Liver (tissue), 9 donors: ENCODE results near the gene C6orf132. TPM values are rescaled to one million over a fixed set of nuclear protein-coding genes. Genes with fewer than 3 reads are reported as not detected.

Source experiments
- DNase-seq: peaks from one replicate; pipeline ENCODE4 v3.0.0-alpha.2; 2017; ENCODE audit warnings: low spot score
- H3K27ac ChIP-seq, 2 donors: one replicate each; pipeline ENCODE4 v1.7.0; 2013; ENCODE audit warnings: inconsistent platforms in 2 of 2, low read length in 2 of 2, control low read depth in 1 of 2, low read depth in 1 of 2, mild to moderate bottlenecking in 1 of 2
- H3K27me3 ChIP-seq, 4 donors: one replicate each; pipeline versions ENCODE4 v1.6.1 to v1.7.0; 2013; ENCODE audit warnings: low read length in 3 of 4, inconsistent platforms in 1 of 4, mild to moderate bottlenecking in 1 of 4, moderate library complexity in 1 of 4; ENCODE audit not compliant: control insufficient read depth in 4 of 4, insufficient read depth in 4 of 4
- H3K36me3 ChIP-seq, 4 donors: one replicate each; pipeline versions ENCODE4 v1.6.1 to v1.7.0; 2013; ENCODE audit warnings: low read length in 3 of 4, mild to moderate bottlenecking in 3 of 4, low read depth in 1 of 4, moderate library complexity in 1 of 4; ENCODE audit not compliant: control insufficient read depth in 4 of 4, insufficient read depth in 3 of 4
- H3K4me1 ChIP-seq, 4 donors: one replicate each; pipeline versions ENCODE4 v1.6.1 to v1.7.0; 2013; ENCODE audit warnings: low read length in 3 of 4, mild to moderate bottlenecking in 3 of 4, moderate library complexity in 1 of 4; ENCODE audit not compliant: control insufficient read depth in 4 of 4, insufficient read depth in 4 of 4
- H3K4me3 ChIP-seq, 3 donors: one replicate each; pipeline versions ENCODE4 v1.6.1 to v1.7.0; 2013; ENCODE audit warnings: low read length in 3 of 3, control low read depth in 1 of 3, low read depth in 1 of 3, mild to moderate bottlenecking in 1 of 3
- H3K9ac ChIP-seq, 2 donors: one replicate each; pipeline ENCODE4 v1.7.0; 2013; ENCODE audit warnings: low read length in 2 of 2, mild to moderate bottlenecking in 2 of 2, moderate library complexity in 2 of 2, control low read depth in 1 of 2, low read depth in 1 of 2
- H3K9me3 ChIP-seq, 4 donors: one replicate each; pipeline versions ENCODE4 v1.6.1 to v1.7.0; 2013; ENCODE audit warnings: low read length in 3 of 4; ENCODE audit not compliant: control insufficient read depth in 4 of 4
- EGR1 ChIP-seq, 2 donors: IDR thresholded peaks; 2 replicates each; pipeline ENCODE4 v1.6.1; 2016 to 2018; ENCODE audit warnings: antibody characterized with exemption in 2 of 2, low read depth in 2 of 2
- FOXA1 ChIP-seq: IDR thresholded peaks from 2 replicates; pipeline ENCODE4 v1.6.1; 2016; ENCODE audit warnings: antibody characterized with exemption
- FOXA2 ChIP-seq: IDR thresholded peaks from 2 replicates; pipeline ENCODE4 v1.6.1; 2016; ENCODE audit warnings: antibody characterized with exemption
- GABPA ChIP-seq, 2 donors: IDR thresholded peaks in 1 of 2; conservative IDR thresholded peaks in 1 of 2; 2 replicates each; pipeline ENCODE4 v1.6.1; 2016; ENCODE audit warnings: antibody characterized with exemption in 2 of 2, mild to moderate bottlenecking in 1 of 2, moderate library complexity in 1 of 2
- HNF4G ChIP-seq: IDR thresholded peaks from 2 replicates; pipeline ENCODE4 v1.6.1; 2016; ENCODE audit warnings: antibody characterized with exemption
- JUND ChIP-seq, 2 donors: IDR thresholded peaks; 2 replicates each; pipeline ENCODE4 v1.6.1; 2016; ENCODE audit warnings: antibody characterized with exemption in 2 of 2
- NR2F2 ChIP-seq: IDR thresholded peaks from 2 replicates; pipeline ENCODE4 v1.6.1; 2016; ENCODE audit warnings: antibody characterized with exemption
- RAD21 ChIP-seq, 2 donors: IDR thresholded peaks; 2 replicates each; pipeline ENCODE4 v1.6.1; 2016; ENCODE audit warnings: antibody characterized with exemption in 2 of 2, mild to moderate bottlenecking in 2 of 2
- RXRA ChIP-seq, 2 donors: IDR thresholded peaks; 2 replicates each; pipeline ENCODE4 v1.6.1; 2017 to 2018; ENCODE audit warnings: antibody characterized with exemption in 2 of 2, mild to moderate bottlenecking in 1 of 2
- SP1 ChIP-seq: IDR thresholded peaks from 2 replicates; pipeline ENCODE4 v1.6.1; 2018; ENCODE audit warnings: antibody characterized with exemption, mild to moderate bottlenecking
- TAF1 ChIP-seq: conservative IDR thresholded peaks from 2 replicates; pipeline ENCODE4 v1.6.1; 2016; ENCODE audit warnings: antibody characterized with exemption, mild to moderate bottlenecking
- YY1 ChIP-seq: IDR thresholded peaks from 2 replicates; pipeline ENCODE4 v1.6.1; 2016; ENCODE audit warnings: antibody characterized with exemption, mild to moderate bottlenecking
- WGBS: extraction: QIAGEN DNeasy Blood & Tissue Kit; methylation state at CpG from one replicate; pipeline ENCODE4 v1.1.7; 2013; 5-methylcytosine and 5-hydroxymethylcytosine counted together
- polyA plus RNA-seq, 2 donors: library from polyadenylated mRNA; stranded (reverse) in 1 of 2; unstranded in 1 of 2; fragments of 200-250 nt in 1 of 2; fragments of >200 nt in 1 of 2; fragmentation: Nextera tagmentation in 1 of 2; extraction: Ambion mirVana in 1 of 2; gene quantifications; one replicate each; pipeline versions ENCODE4 v1.2.1 to v1.2.3, GENCODE V29; 2013 to 2015
- total RNA-seq, 2 donors: library from RNA; depleted of rRNA; stranded (reverse); fragments of >200 nt; gene quantifications; one replicate each; pipeline ENCODE4 v1.2.3, GENCODE V29; 2014
- TF ChIP-seq, protein P1 (sequence below): IDR thresholded peaks from 2 replicates; pipeline ENCODE4 v1.6.1; 2016; ENCODE audit warnings: antibody characterized with exemption
- TF ChIP-seq, protein P2 (sequence below): IDR thresholded peaks from 2 replicates; pipeline ENCODE4 v1.6.1; 2016; ENCODE audit warnings: antibody characterized with exemption
- TF ChIP-seq, protein P3 (sequence below): fragments of 150-350 bp; IDR thresholded peaks from 2 replicates; pipeline ENCODE4 v1.5.1; 2017; ENCODE audit warnings: improper control_type of control experiment, low read depth, low read length; ENCODE audit not compliant: missing input control
- TF ChIP-seq, protein P4 (sequence below): IDR thresholded peaks from 2 replicates; pipeline ENCODE4 v1.6.1; 2016; ENCODE audit warnings: antibody characterized with exemption, mild to moderate bottlenecking
- donor health status: healthy.
- donor health status: healthy.
- donor health status: healthy.
- donor health status: healthy.
- donor health status: healthy.

Gene C6orf132
- total and polyA plus RNA-seq, 4 donors, result 0.07 to 0.25 (median 0.24) TPM; not detected in 1

DNA sequence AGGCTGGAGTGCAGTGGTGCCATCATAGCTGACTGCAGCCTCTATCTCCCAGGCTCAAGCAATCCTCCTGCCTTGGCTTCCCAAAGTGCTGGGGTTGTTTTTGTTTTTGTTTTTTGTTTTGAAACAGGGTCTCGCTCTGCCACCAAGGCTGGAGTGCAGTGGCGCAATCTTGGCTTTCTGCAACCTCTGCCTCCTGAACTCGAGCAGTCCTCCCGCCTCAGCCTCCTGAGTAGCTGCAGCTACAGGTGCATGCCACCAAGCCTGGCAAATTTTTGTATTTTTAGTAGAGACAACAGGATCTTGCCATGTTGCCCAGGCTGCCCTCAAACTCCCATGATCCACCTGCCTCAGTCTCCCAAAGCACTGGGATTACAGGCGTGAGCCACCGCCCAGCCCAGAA lies 4.2 kb downstream of the C6orf132 start (continued):
- TF ChIP-seq, protein P1, sequence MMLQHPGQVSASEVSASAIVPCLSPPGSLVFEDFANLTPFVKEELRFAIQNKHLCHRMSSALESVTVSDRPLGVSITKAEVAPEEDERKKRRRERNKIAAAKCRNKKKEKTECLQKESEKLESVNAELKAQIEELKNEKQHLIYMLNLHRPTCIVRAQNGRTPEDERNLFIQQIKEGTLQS, result no peak
- TF ChIP-seq NR2F2 (no peak), YY1 (no peak), RAD21 (IDR thresholded peaks at IDR 0.05) (no peak), FOXA2 (no peak), GABPA (IDR thresholded peaks at IDR 0.05 in 1 of 2, conservative IDR thresholded peaks at IDR 0.05 in 1 of 2) (no peak), FOXA1 (no peak), SP1 (no peak), JUND (IDR thresholded peaks at IDR 0.05) (no peak)
- TF ChIP-seq, protein P2, sequence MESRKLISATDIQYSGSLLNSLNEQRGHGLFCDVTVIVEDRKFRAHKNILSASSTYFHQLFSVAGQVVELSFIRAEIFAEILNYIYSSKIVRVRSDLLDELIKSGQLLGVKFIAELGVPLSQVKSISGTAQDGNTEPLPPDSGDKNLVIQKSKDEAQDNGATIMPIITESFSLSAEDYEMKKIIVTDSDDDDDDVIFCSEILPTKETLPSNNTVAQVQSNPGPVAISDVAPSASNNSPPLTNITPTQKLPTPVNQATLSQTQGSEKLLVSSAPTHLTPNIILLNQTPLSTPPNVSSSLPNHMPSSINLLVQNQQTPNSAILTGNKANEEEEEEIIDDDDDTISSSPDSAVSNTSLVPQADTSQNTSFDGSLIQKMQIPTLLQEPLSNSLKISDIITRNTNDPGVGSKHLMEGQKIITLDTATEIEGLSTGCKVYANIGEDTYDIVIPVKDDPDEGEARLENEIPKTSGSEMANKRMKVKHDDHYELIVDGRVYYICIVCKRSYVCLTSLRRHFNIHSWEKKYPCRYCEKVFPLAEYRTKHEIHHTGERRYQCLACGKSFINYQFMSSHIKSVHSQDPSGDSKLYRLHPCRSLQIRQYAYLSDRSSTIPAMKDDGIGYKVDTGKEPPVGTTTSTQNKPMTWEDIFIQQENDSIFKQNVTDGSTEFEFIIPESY, result no peak

DNA sequence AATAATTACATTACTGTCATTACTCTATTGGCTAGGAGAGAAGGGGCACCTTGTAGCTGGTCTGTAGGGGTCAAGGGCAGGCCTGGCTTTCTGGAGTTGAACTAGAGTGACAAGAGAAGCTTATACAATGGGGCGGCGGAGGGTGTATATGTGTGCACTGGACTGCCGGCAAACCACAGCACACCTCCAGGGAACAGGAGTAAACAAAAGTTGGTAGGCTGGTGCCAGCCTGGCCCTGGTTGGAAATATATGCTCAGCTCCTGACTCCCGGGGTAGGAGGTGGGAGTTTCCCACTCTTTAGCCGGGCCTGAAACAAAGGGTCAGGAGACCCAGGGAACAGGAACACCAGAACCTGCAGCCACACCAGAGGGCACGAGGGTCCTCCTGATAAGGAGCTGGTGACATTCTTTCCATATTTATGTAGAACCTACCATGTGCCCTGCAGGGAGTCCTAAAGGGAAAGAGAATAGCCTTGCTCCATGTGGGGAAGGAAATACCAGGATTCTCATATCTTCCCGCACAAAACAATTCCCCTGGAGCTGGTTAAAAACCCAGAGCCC lies 5.1 kb downstream of the C6orf132 start:
- no peak for TF ChIP-seq HNF4G
- TF ChIP-seq EGR1 (IDR thresholded peaks at IDR 0.05; ENCODE audit: low read depth in 2 of 2), result no peak
- TF ChIP-seq, protein P2, result no peak
- no peak for TF ChIP-seq TAF1
- TF ChIP-seq, protein P3, sequence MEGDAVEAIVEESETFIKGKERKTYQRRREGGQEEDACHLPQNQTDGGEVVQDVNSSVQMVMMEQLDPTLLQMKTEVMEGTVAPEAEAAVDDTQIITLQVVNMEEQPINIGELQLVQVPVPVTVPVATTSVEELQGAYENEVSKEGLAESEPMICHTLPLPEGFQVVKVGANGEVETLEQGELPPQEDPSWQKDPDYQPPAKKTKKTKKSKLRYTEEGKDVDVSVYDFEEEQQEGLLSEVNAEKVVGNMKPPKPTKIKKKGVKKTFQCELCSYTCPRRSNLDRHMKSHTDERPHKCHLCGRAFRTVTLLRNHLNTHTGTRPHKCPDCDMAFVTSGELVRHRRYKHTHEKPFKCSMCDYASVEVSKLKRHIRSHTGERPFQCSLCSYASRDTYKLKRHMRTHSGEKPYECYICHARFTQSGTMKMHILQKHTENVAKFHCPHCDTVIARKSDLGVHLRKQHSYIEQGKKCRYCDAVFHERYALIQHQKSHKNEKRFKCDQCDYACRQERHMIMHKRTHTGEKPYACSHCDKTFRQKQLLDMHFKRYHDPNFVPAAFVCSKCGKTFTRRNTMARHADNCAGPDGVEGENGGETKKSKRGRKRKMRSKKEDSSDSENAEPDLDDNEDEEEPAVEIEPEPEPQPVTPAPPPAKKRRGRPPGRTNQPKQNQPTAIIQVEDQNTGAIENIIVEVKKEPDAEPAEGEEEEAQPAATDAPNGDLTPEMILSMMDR, result no peak
- no peak for TF ChIP-seq RXRA (IDR thresholded peaks at IDR 0.05)
- no peak for TF ChIP-seq FOXA2
- TF ChIP-seq, protein P4, sequence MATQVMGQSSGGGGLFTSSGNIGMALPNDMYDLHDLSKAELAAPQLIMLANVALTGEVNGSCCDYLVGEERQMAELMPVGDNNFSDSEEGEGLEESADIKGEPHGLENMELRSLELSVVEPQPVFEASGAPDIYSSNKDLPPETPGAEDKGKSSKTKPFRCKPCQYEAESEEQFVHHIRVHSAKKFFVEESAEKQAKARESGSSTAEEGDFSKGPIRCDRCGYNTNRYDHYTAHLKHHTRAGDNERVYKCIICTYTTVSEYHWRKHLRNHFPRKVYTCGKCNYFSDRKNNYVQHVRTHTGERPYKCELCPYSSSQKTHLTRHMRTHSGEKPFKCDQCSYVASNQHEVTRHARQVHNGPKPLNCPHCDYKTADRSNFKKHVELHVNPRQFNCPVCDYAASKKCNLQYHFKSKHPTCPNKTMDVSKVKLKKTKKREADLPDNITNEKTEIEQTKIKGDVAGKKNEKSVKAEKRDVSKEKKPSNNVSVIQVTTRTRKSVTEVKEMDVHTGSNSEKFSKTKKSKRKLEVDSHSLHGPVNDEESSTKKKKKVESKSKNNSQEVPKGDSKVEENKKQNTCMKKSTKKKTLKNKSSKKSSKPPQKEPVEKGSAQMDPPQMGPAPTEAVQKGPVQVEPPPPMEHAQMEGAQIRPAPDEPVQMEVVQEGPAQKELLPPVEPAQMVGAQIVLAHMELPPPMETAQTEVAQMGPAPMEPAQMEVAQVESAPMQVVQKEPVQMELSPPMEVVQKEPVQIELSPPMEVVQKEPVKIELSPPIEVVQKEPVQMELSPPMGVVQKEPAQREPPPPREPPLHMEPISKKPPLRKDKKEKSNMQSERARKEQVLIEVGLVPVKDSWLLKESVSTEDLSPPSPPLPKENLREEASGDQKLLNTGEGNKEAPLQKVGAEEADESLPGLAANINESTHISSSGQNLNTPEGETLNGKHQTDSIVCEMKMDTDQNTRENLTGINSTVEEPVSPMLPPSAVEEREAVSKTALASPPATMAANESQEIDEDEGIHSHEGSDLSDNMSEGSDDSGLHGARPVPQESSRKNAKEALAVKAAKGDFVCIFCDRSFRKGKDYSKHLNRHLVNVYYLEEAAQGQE, result no peak
- no peak for TF ChIP-seq RAD21 (IDR thresholded peaks at IDR 0.05)
- TF ChIP-seq NR2F2, result no peak
- no peak for TF ChIP-seq GABPA (IDR thresholded peaks at IDR 0.05 in 1 of 2, conservative IDR thresholded peaks at IDR 0.05 in 1 of 2)
- 80% methylated on average over 7 of the region's 7 CpGs for WGBS
- Histone ChIP-seq H3K9ac (no peak overlapping the region), H3K36me3 (no peaks in the 10 kb centered on the region), H3K4me1 (peaks cover 0 to 4% (median 2%) of the 10 kb centered on the region in 4 donors), H3K27ac (no peak overlapping the region), H3K9me3 (no peaks in the 10 kb centered on the region), H3K4me3 (no peak overlapping the region), H3K27me3 (no peaks in the 10 kb centered on the region)
- no peak for DNase-seq
